Measurements from ENCODE around the gene OST4. TPM values are rescaled to one million over a fixed set of nuclear protein-coding genes. Genes with fewer than 3 reads are reported as not detected.
A peak's percentile ranks its signal among the peaks of the same experiment; 100 is the strongest.

OST4 gene
- total and polyA plus RNA-seq, 8 donors: 231 to 407 (median 273) TPM

DNA sequence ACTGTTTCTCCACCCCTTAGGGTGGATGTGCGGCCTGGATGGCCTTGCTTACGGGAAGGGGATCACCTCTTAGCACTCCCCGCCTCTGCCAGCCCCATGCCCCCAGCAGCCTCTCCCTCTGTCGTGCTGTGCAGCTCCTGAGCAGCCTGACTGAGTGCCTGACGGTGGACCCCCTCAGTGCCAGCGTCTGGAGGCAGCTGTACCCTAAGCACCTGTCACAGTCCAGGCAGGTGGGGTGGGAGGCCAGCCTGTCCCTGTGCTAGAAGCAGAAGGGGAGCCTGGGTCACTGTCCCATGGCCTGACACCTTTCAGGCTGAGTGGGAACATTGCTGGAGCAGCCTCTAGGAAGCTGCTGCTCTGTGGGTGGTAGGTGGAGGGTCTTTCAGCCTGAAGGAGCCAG, 33.4 kb downstream of the OST4 start:
- Histone ChIP-seq H3K4me1 (peaks cover 15 to 22% of the 10 kb centered on the region in 2 donors), H3K27ac (no peak overlapping the region), H3K36me3 (peaks cover 5 to 85% of the 10 kb centered on the region in 2 donors), H3K4me3 (no peak overlapping the region), H3K27me3 (no peaks in the 10 kb centered on the region), H3K9me3 (no peaks in the 10 kb centered on the region)
- no peak for ATAC-seq
- TF ChIP-seq, protein P1, sequence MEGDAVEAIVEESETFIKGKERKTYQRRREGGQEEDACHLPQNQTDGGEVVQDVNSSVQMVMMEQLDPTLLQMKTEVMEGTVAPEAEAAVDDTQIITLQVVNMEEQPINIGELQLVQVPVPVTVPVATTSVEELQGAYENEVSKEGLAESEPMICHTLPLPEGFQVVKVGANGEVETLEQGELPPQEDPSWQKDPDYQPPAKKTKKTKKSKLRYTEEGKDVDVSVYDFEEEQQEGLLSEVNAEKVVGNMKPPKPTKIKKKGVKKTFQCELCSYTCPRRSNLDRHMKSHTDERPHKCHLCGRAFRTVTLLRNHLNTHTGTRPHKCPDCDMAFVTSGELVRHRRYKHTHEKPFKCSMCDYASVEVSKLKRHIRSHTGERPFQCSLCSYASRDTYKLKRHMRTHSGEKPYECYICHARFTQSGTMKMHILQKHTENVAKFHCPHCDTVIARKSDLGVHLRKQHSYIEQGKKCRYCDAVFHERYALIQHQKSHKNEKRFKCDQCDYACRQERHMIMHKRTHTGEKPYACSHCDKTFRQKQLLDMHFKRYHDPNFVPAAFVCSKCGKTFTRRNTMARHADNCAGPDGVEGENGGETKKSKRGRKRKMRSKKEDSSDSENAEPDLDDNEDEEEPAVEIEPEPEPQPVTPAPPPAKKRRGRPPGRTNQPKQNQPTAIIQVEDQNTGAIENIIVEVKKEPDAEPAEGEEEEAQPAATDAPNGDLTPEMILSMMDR (IDR thresholded peaks at IDR 0.05): no peak
- intact Hi-C loops (cut with DNase I): loop anchor here in 1 of 2 donors (10.0 kb wide), 1 partner anchor 47 kb away; the partner anchor contains the start of gene KHK
- no peak for DNase-seq

DNA sequence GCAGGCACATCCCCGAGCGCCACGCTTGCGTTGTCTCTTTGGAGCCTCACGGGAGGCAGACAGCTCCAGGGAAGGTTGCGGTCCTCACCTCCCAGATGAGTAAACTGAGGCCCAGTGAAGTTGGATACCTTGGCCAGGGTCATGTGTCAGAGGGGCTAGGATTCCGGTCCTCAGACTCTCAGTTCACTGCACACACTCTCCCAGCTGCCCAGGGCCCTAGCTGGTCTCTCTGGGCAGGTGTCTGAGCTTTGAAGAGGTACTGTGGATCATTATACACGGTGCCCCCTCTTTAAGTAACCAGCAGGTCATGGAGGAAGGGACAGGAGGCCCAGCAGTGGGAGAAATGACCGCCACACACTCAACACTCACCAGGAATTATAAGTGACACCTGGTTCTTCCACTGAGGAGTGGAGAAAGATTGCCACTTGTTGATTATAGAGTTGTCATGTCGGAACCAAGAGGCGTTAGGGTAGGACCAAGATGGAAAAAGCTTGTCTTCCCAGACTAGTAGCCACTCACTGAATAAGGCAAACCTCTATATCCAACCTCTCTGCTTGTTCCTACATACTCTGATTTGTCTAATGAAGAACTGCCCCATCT, 38.1 kb downstream of the OST4 start:
- H3K27ac ChIP-seq: peak overlapping the region; percentile 82 to 84
- no peak for DNase-seq
- intact Hi-C loops (cut with DNase I): loop anchor here in 1 of 2 donors (10.0 kb wide), 1 partner anchor 51 kb away; the partner anchor contains the start of gene KHK
- H3K27me3 ChIP-seq: no peaks in the 10 kb centered on the region
- ATAC-seq: peak; percentile 4
- H3K4me3 ChIP-seq: peak overlapping the region; percentile 92 to 95
- peaks cover 19 to 32% of the 10 kb centered on the region in 2 donors for H3K4me1 ChIP-seq
- H3K9me3 ChIP-seq: no peaks in the 10 kb centered on the region
- peaks cover 5 to 38% of the 10 kb centered on the region in 2 donors for H3K36me3 ChIP-seq
- TF ChIP-seq, protein P1 (IDR thresholded peaks at IDR 0.05): no peak

DNA sequence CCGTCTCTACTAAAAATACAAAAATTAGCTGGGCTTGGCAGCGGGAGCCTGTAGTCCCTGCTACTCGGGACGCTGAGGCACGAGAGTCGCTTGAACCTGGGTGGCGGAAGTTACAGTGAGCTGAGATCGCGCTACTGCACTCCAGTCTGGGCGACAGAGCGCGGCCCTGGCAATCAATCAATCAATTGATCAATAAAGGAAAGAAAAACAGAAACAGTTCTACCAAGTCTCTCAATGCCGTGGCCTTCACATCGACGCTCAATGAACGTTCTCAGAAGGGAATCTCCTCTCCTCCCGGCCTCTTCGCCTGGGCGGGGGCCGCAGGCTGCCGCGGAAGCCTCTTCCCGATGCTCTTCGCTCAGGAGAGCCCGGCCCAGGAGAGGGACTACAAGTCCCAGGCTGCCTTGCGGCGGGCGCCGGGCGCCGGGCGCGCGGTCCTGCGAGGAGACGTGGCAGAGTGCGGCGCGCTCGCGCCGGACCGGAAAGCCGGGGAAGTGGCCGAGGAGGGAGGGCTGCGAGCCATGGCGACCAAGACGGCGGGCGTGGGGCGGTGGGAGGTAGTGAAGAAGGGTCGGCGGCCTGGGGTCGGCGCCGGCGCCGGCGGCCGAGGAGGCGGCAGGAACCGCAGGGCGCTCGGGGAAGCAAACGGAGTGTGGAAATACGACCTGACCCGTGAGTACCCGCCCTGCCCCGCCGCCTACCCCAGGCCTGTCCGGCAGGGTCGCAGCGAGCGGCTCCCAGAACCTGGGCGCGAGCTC, 38.8 kb downstream of the OST4 start, which contains the start of gene TMEM214:
Gene TMEM214 (plus strand): TSS at position 471 of the 758 bp plus-strand sequence. CDS start 51 bp downstream, at position 522.
- ATAC-seq (peak; percentile 99), DNase-seq (peak; percentile 78 to 99 (median 91))
- Histone ChIP-seq H3K27ac (peak within 1 kb of the TSS; percentile 82 to 84), H3K27me3 (no peaks in the 10 kb centered on the region), H3K36me3 (peaks cover 3 to 34% of the 10 kb centered on the region in 2 donors), H3K9me3 (no peaks in the 10 kb centered on the region), H3K4me1 (peaks cover 19 to 32% of the 10 kb centered on the region in 2 donors), H3K4me3 (peak within 1 kb of the TSS; percentile 92 to 95)
- intact Hi-C loops (cut with DNase I): loop anchor here in 1 of 2 donors (10.0 kb wide), 1 partner anchor 52 kb away; the partner anchor contains the start of gene KHK
- TF ChIP-seq, protein P1 (IDR thresholded peaks at IDR 0.05): peak in 1 of 2 donors; percentile 23

DNA sequence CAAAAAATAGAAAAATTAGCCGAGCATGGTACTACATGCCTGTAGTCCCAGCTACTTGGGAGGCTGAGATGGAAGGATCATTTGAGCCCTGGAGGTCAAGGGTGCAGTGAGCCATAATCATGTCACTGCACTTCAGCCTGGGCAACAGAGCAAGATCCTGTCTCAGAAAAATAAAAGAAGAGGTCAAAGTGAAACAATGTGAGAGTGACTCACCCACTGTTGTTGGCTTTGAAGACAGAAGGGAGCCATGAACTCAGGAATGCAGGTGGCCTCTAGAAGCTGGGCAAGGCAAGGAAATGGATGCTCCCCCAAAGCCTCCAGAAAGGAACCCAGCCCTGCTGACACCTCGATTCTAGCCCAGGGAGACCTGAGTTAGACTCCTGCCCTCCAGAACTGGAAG, 42.4 kb downstream of the OST4 start:
- DNase-seq (no peak), ATAC-seq (no peak)
- Histone ChIP-seq H3K27ac (no peak overlapping the region), H3K36me3 (peaks cover 0 to 35% of the 10 kb centered on the region in 2 donors), H3K4me3 (no peak overlapping the region), H3K9me3 (no peaks in the 10 kb centered on the region), H3K4me1 (peaks cover 11 to 18% of the 10 kb centered on the region in 2 donors), H3K27me3 (no peaks in the 10 kb centered on the region)
- intact Hi-C loops (cut with DNase I): no loop called here
- TF ChIP-seq, protein P1 (IDR thresholded peaks at IDR 0.05): no peak

DNA sequence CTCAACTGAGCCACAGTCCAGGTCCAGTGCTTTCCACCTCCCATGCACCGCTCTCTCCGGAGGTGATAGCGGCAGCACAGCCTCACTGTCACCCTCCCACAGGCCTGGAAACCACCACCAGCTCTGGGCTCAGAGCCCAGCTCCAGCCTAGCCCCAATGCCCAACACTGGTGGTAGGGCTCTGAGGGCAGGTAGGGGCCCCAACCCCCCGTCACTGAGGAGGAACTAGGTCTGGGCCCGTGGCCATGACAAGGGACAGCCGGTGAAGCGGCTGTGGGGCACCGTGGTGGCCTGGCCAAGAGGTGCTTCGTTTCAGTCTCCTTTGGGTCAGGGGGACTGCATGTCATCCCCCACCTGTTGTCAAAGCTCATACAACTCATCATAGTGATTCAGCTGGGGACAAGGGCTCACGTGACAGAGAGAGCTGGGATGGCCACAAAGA, 44.2 kb downstream of the OST4 start:
- intact Hi-C loops (cut with DNase I): no loop called here
- H3K27ac ChIP-seq: no peak overlapping the region
- no peak overlapping the region for H3K4me3 ChIP-seq
- H3K9me3 ChIP-seq: no peaks in the 10 kb centered on the region
- no peak for ATAC-seq
- peaks cover 0 to 48% of the 10 kb centered on the region in 2 donors for H3K36me3 ChIP-seq
- H3K27me3 ChIP-seq: no peaks in the 10 kb centered on the region
- TF ChIP-seq, protein P1 (IDR thresholded peaks at IDR 0.05): no peak
- H3K4me1 ChIP-seq: peaks cover 2 to 10% of the 10 kb centered on the region in 2 donors
- no peak for DNase-seq
